Activated CD4-positive, alpha-beta T cell treated with anti-CD3 and anti-CD28 coated beads for 36 hours (primary cell): ENCODE results near the gene SUMO2. TPM values are rescaled to one million over a fixed set of nuclear protein-coding genes. Genes with fewer than 3 reads are reported as not detected.
"Not testable (repeated sequence)": the region's sequence is repeated elsewhere in the genome, so short reads cannot be mapped to it uniquely, and the experiment has no call there.

ENCODE experiments used
- ATAC-seq: fragments of 200-7000 bp; cut with Tn5 transposase; one replicate; pipeline ENCODE4 v1.10.0; 2021; ENCODE audit warnings: mild to moderate bottlenecking, moderate library complexity
- CTCF ChIA-PET: fragments of 350-600 bp; sonication (Branson Sonifier 250); formaldehyde crosslinking; loops from one replicate; lab custom pipeline; 2021; ENCODE audit warnings: antibody characterized with exemption; lab: Charles Lee
- POLR2A ChIA-PET: fragments of 350-600 bp; sonication (Branson Sonifier 250); formaldehyde crosslinking; loops from one replicate; lab custom pipeline; 2021; ENCODE audit warnings: antibody characterized with exemption, inconsistent platforms; lab: Charles Lee
- DNase-seq: peaks from one replicate; pipeline ENCODE4 v3.0.0-alpha.2; 2020
- H3K27ac Mint-ChIP-seq: one replicate; pipeline ENCODE4 v1.8.0; 2021; ENCODE audit warnings: mixed read lengths
- H3K27me3 Mint-ChIP-seq: one replicate; pipeline ENCODE4 v1.8.0; 2021; ENCODE audit warnings: mixed read lengths
- H3K36me3 Mint-ChIP-seq: one replicate; pipeline ENCODE4 v1.8.0; 2021; ENCODE audit warnings: low read depth, mixed read lengths
- H3K4me1 Mint-ChIP-seq: one replicate; pipeline ENCODE4 v1.8.0; 2021; ENCODE audit warnings: mixed read lengths
- H3K4me3 Mint-ChIP-seq: one replicate; pipeline ENCODE4 v1.8.0; 2021; ENCODE audit warnings: mild to moderate bottlenecking, moderate library complexity, mixed read lengths
- H3K9me3 Mint-ChIP-seq: one replicate; pipeline ENCODE4 v1.8.0; 2021; ENCODE audit warnings: low read depth, mixed read lengths
- intact Hi-C, 2 experiments: fragments of 100-400 bp; cut with DNase I in 1 of 2; cut with micrococcal nuclease in 1 of 2; formaldehyde crosslinking; loops; one replicate each; pipeline versions ENCODE4 v1.14.2 to v1.15.1; 2022 to 2024; cut with DNase I, micrococcal nuclease
- total RNA-seq, 2 experiments: library from RNA; stranded (reverse); gene quantifications; one replicate each; pipeline ENCODE4 v1.2.3, GENCODE V29; 2021

The SUMO2 gene
- total RNA-seq, 2 experiments from 2014 or later, result 594 to 727 TPM

- Mint-ChIP-seq H3K4me1 (peaks cover 36% of the 10 kb centered on the region), H3K36me3 (peaks cover 36% of the 10 kb centered on the region), H3K27ac (peak overlapping the region; percentile 89), H3K27me3 (no peaks in the 10 kb centered on the region), H3K9me3 (no peaks in the 10 kb centered on the region), H3K4me3 (peak overlapping the region; percentile 96)
- ChIA-PET CTCF (interaction anchor here (0.7 kb wide), 1 partner anchor 586 kb away, joined by 4 read pairs; no protein-coding TSS in a partner anchor), POLR2A (interaction anchor here (0.6 to 1.2 kb wide), 2 partner anchors 37 to 122 kb away, joined by 3 read pairs; no protein-coding TSS in a partner anchor)
- DNase-seq (no peak), ATAC-seq (no peak)
- intact Hi-C loops, result loop anchor here (5.0 kb wide), 2 partner anchors 40 to 305 kb away; partner anchors contain the start of gene TMEM94 (in 1 of the 2)
Measured at GRCh38 chr17:75151930-75152329, 30.8 kb downstream of the SUMO2 start.

DNA sequence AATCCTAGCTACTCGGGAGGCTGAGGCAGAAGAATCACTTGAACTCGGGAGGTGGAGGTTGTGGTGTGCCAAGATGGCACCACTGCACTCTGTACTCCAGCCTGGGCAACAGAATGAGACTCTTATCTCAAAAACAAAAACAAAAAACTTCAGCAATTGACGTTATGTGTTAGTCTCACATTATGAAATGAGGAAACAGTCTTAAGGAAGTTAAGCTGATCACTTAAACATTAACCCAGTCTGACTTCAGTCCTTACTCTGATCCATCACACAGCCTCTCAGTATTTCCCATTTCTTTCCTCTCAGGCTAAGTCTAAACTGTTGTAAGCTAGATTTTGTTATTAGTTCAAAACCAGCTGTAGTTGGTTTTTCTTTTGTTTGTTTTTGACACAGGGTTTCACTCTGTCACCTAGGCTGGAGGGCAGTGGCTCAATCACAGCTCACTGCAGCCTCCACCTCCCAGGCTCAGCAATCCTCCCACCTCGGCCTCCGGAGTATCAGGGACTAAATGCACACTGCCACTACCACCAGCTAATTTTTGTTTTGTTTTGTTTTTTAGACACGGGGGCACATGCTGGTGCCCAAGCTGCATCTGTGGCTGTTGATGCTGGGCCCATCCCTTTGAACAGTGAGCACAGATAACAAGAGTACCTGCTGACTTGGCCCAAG is 34.7 kb downstream of the SUMO2 start:
- POLR2A ChIA-PET, result interaction anchor here (1.0 to 1.1 kb wide), 2 partner anchors 18 to 53 kb away, joined by 3 to 4 read pairs; no protein-coding TSS in a partner anchor
- peak overlapping the region; percentile 51 for H3K27ac Mint-ChIP-seq

DNA sequence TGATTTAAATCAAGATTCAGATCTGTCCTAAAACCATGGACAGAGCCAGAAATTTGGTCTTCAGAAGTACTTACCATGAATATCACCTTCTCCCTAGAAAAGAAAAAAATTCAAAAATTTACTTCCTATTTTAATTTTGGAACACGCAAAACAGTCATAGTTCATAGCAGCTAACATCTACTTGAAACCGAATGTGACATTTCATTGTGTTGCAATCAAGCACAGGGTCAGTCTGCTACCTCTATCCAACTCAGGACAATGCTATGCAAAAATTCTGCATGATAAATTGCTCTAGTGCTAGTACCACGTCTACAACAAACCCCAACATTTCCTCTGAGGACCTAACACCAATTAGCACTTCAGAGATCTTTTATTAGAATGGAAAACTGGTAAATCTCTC is 36.2 kb downstream of the SUMO2 start:
- Mint-ChIP-seq H3K27ac (no peak overlapping the region), H3K9me3 (no peaks in the 10 kb centered on the region), H3K4me3 (no peak overlapping the region), H3K4me1 (peaks cover 13% of the 10 kb centered on the region), H3K36me3 (peaks cover 59% of the 10 kb centered on the region), H3K27me3 (no peaks in the 10 kb centered on the region)
- POLR2A ChIA-PET, result no interaction called here
- CTCF ChIA-PET, result interaction anchor here (1.0 to 1.7 kb wide), 2 partner anchors 16 to 23 kb away, joined by 3 to 8 read pairs; partner anchors contain the start of gene NT5C
- DNase-seq, result no peak
- intact Hi-C loops, result no loop called here
- ATAC-seq, result no peak

More for the DNA sequence above, 34.7 kb downstream of the SUMO2 start:
- Mint-ChIP-seq H3K27me3 (no peaks in the 10 kb centered on the region), H3K4me1 (peaks cover 24% of the 10 kb centered on the region), H3K9me3 (no peaks in the 10 kb centered on the region), H3K4me3 (no peak overlapping the region), H3K36me3 (peaks cover 62% of the 10 kb centered on the region)
- no peak for ATAC-seq
- intact Hi-C loops, result no loop called here
- CTCF ChIA-PET, result interaction anchor here (0.6 to 2.7 kb wide), 9 partner anchors 11 to 361 kb away, joined by 3 to 10 read pairs (median 4); no protein-coding TSS in a partner anchor
- DNase-seq, result no peak

GRCh38 chr17:75144816-75145512 is 37.8 kb downstream of the SUMO2 start:
- no peak for ATAC-seq
- intact Hi-C loops, result no loop called here
- H3K4me3 Mint-ChIP-seq, result no peak overlapping the region
- ChIA-PET CTCF (interaction anchor here (0.6 to 2.7 kb wide), 9 partner anchors 11 to 300 kb away, joined by 3 to 10 read pairs (median 3); partner anchors contain the start of genes ARMC7, MRPL58 and NT5C), POLR2A (interaction anchor here (0.6 kb wide), 2 partner anchors 13 to 33 kb away, joined by 4 to 6 read pairs; partner anchors contain the start of gene NT5C)
- H3K9me3 Mint-ChIP-seq, result no peaks in the 10 kb centered on the region
- DNase-seq, result no peak
- H3K4me1 Mint-ChIP-seq, result peaks cover 15% of the 10 kb centered on the region
- H3K27me3 Mint-ChIP-seq, result no peaks in the 10 kb centered on the region
- peaks cover 74% of the 10 kb centered on the region for H3K36me3 Mint-ChIP-seq
- H3K27ac Mint-ChIP-seq, result no peak overlapping the region

- Mint-ChIP-seq H3K4me3 (no peak overlapping the region), H3K36me3 (peaks cover 63% of the 10 kb centered on the region), H3K9me3 (no peaks in the 10 kb centered on the region), H3K27me3 (no peaks in the 10 kb centered on the region), H3K4me1 (peaks cover 9% of the 10 kb centered on the region), H3K27ac (no peak overlapping the region)
- POLR2A ChIA-PET, result no interaction called here
- ATAC-seq (no peak), DNase-seq (no peak)
- intact Hi-C loops, result no loop called here
- CTCF ChIA-PET, result interaction anchor here (0.5 to 1.6 kb wide), 3 partner anchors 12 to 596 kb away, joined by 3 to 5 read pairs (median 4); no protein-coding TSS in a partner anchor
Measured at GRCh38 chr17:75142236-75142971, 40.4 kb downstream of the SUMO2 start.

DNA sequence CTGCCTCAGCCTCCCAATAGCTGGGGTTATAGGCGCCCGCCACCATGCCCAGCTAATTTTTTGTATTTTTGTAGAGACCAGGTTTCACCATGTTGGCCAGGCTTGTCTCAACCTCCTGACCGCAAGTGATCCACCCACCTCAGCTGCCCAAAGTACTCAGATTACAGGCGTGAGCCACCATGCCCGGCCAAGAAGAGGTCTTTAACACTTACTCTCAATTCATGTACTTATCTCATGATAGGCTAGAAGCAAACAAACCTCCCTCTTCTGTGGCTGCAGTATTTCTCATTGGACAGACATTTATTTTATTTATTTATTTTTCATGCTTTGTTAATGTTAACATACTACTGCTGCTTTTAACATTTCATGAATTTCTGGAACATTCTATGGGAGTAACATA is 44.2 kb downstream of the SUMO2 start:
- Mint-ChIP-seq H3K36me3 (peaks cover 41% of the 10 kb centered on the region), H3K4me1 (peaks cover 9% of the 10 kb centered on the region), H3K27me3 (no peaks in the 10 kb centered on the region), H3K27ac (no peak overlapping the region), H3K4me3 (no peak overlapping the region), H3K9me3 (no peaks in the 10 kb centered on the region)
- DNase-seq (no peak), ATAC-seq (no peak)
- CTCF ChIA-PET, result interaction anchor here (0.6 to 1.0 kb wide), 4 partner anchors 23 to 140 kb away, joined by 3 to 4 read pairs (median 3); no protein-coding TSS in a partner anchor
- intact Hi-C loops, result no loop called here
- POLR2A ChIA-PET, result no interaction called here

- H3K27ac Mint-ChIP-seq, DNase-seq, H3K27me3 Mint-ChIP-seq, H3K4me1 Mint-ChIP-seq, H3K9me3 Mint-ChIP-seq, H3K4me3 Mint-ChIP-seq, intact Hi-C loops, ATAC-seq: not testable (repeated sequence)
- CTCF ChIA-PET, result interaction anchor here (0.6 to 1.8 kb wide), 4 partner anchors 10 to 141 kb away, joined by 3 to 13 read pairs (median 4); no protein-coding TSS in a partner anchor
- peaks cover 41% of the 10 kb centered on the region for H3K36me3 Mint-ChIP-seq
- POLR2A ChIA-PET, result interaction anchor here (1.6 kb wide), 1 partner anchor 24 kb away, joined by 3 read pairs; no protein-coding TSS in a partner anchor
Measured at GRCh38 chr17:75137762-75138161, 45.0 kb downstream of the SUMO2 start.

DNA sequence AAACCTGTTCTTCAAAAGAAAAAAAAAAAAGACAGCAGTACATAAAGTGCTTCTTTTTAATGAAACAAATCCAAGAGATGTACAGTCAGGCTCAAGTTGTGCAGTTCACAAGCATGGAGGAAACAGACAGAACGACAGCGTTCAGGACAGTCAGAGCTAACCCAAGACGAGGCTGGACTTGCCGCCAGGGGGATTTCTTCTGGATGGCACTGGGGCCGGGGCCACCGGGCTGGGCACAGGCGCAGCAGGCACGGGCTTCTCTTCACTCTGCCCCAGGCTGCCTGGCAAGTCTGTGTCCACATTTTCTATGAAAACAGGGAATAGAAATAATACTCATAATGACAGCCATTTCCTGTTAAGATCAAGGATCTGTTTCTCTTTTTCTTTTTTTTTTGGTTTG is 46.8 kb downstream of the SUMO2 start:
- POLR2A ChIA-PET, result interaction anchor here (1.6 kb wide), 1 partner anchor 22 kb away, joined by 3 read pairs; no protein-coding TSS in a partner anchor
- DNase-seq, result no peak

DNA sequence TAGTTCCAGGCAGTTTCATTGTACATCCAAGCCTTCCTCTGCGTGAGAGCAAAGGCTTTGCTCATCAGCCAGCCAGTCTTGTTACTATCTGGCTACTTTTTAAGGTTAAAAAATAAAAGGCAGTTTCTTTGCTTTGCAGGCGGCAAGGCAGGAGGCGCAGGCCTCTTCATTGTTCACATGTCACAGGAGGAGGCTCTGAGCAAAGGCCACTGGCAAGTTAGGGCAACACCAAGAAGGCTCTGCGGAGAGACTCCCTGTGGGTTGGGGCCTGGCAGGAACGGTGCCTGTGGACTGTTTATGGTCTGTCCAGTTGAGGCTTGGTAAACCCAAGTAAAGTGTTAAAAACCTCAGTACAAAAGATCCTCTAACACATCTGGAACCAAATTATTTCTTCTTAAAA is 47.3 kb downstream of the SUMO2 start:
- no peak for DNase-seq
- no peak for ATAC-seq
- Mint-ChIP-seq H3K27ac (no peak overlapping the region), H3K4me3 (no peak overlapping the region), H3K27me3 (no peaks in the 10 kb centered on the region), H3K36me3 (peaks cover 30% of the 10 kb centered on the region), H3K4me1 (peaks cover 7% of the 10 kb centered on the region), H3K9me3 (no peaks in the 10 kb centered on the region)
- POLR2A ChIA-PET, result no interaction called here
- CTCF ChIA-PET, result interaction anchor here (0.5 kb wide), 1 partner anchor 28 kb away, joined by 3 read pairs; no protein-coding TSS in a partner anchor
- intact Hi-C loops, result no loop called here

More for the DNA sequence above, 46.8 kb downstream of the SUMO2 start:
- Mint-ChIP-seq H3K4me1 (peaks cover 6% of the 10 kb centered on the region), H3K36me3 (peaks cover 31% of the 10 kb centered on the region), H3K27ac (no peak overlapping the region), H3K4me3 (no peak overlapping the region), H3K9me3 (no peaks in the 10 kb centered on the region), H3K27me3 (no peaks in the 10 kb centered on the region)
- intact Hi-C loops, result no loop called here
- no peak for ATAC-seq
- CTCF ChIA-PET, result interaction anchor here (1.8 kb wide), 1 partner anchor 22 kb away, joined by 13 read pairs; no protein-coding TSS in a partner anchor

DNA sequence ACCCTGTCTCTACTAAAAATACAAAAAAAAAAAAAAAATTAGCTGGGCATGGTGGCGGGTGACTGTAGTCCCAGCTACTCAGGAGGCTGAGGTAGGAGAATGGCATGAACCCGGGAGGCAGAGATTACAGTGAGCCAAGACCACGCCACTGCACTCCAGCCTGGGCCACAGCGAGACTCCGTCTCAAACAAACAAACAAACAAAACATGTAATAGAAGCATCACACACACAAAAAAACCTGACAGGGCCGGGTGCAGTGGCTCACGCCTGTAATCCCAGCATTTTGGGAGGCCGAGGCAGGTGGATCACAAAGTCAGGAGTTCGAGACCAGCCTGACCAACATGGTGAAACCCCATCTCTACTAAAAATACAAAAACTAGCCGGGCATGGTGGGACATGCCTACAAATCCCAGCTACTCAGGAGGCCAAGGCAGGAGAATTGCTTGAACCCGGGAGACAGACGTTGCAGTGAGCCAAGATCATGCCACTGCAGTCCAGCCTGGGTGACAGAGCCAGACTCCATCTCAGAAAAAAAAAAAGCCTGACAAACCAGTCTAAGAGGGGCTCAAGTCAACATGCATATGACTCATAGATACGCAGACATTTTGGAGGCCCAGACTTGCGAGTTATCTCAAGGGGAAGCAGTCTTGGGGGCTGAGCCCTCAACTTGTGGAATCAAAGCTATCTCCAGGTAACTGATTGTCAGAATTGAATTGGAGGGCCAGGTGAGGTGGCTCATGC is 49.0 kb downstream of the SUMO2 start:
- H3K4me1 Mint-ChIP-seq, result peaks cover 11% of the 10 kb centered on the region
- ATAC-seq, DNase-seq, H3K9me3 Mint-ChIP-seq, H3K4me3 Mint-ChIP-seq, H3K27me3 Mint-ChIP-seq, H3K27ac Mint-ChIP-seq: not testable (repeated sequence)
- intact Hi-C loops, result loop anchor here (5.0 kb wide), 2 partner anchors 66 to 171 kb away; no protein-coding TSS in a partner anchor
- ChIA-PET POLR2A (interaction anchor here (0.7 kb wide), 1 partner anchor 29 kb away, joined by 3 read pairs; no protein-coding TSS in a partner anchor), CTCF (interaction anchor here (1.0 to 7.0 kb wide), 3 partner anchors 12 to 22 kb away, joined by 3 to 72 read pairs (median 3); no protein-coding TSS in a partner anchor)
- H3K36me3 Mint-ChIP-seq, result peaks cover 26% of the 10 kb centered on the region
